HepG2 (cell line): ENCODE results near the gene POGK. TPM values are rescaled to one million over a fixed set of nuclear protein-coding genes. Genes with fewer than 3 reads are reported as not detected.

Source experiments
- ATAC-seq: fragments of 200-7000 bp; cut with Tn5 transposase; 3 replicates; pipeline ENCODE4 v1.9.1; 2020; ENCODE audit warnings: mild to moderate bottlenecking, moderate library complexity
- BruUV-seq: library from RNA; stranded (reverse); fragments of 400-500 nt; replicated peaks from 2 replicates; lab custom pipeline; 2021; lab: Mats Ljungman, UMichigan
- CTCF ChIA-PET: fragments of 300-600 bp; formaldehyde crosslinking; extraction: SDS; loops from one replicate; lab custom pipeline; 2021; ENCODE audit warnings: low total read pairs, inconsistent platforms, low intra/inter-chr PET ratio; lab: Yijun Ruan, JAX
- POLR2A ChIA-PET: fragments of 350-600 bp; sonication (Branson Sonifier 250); formaldehyde crosslinking; loops from one replicate; lab custom pipeline; 2020; ENCODE audit warnings: antibody characterized with exemption, inconsistent platforms; lab: Yijun Ruan, JAX
- DNase-seq: peaks from one replicate; pipeline ENCODE4 v3.0.0-alpha.2; 2015; ENCODE audit warnings: low spot score
- FAIRE-seq: peaks from 3 replicates; lab custom pipeline; 2011; peaks lifted over from hg19 to GRCh38; lab: Jason Lieb, UNC
- H2AFZ ChIP-seq: one replicate; pipeline ENCODE4 v1.6.1; 2011; ENCODE audit warnings: low read length, inconsistent platforms
- H3K27ac ChIP-seq: fragments of 300-600 bp; 3 replicates; pipeline ENCODE4 v1.8.0; 2011; ENCODE audit warnings: mixed run types, mild to moderate bottlenecking, mixed read lengths, low read length, inconsistent platforms; ENCODE audit not compliant: insufficient read depth; ENCODE audit errors: extremely low read length
- H3K27me3 ChIP-seq, 2 experiments: fragments of 200-600 bp in 1 of 2; 2 replicates in 1 of 2; 3 replicates in 1 of 2; pipeline versions ENCODE4 v1.6.0 to v1.8.0; 2011; ENCODE audit warnings: low read length in 2 of 2, mild to moderate bottlenecking in 2 of 2, moderate library complexity in 2 of 2, inconsistent platforms in 1 of 2; ENCODE audit not compliant: insufficient read depth in 2 of 2, control insufficient read depth in 1 of 2
- H3K36me3 ChIP-seq, 2 experiments: fragments of 200-600 bp in 1 of 2; replicated peaks in 1 of 2; 2 replicates in 1 of 2; 3 replicates in 1 of 2; pipeline versions ENCODE4 v1.5.1 to v1.8.0; 2011; ENCODE audit warnings: low read length in 2 of 2, inconsistent platforms in 1 of 2; ENCODE audit not compliant: insufficient read depth in 2 of 2, control insufficient read depth in 1 of 2
- H3K4me1 ChIP-seq: 2 replicates; pipeline ENCODE4 v1.5.1; 2012; ENCODE audit warnings: low read length, inconsistent platforms; ENCODE audit not compliant: insufficient read depth
- H3K4me2 ChIP-seq: 2 replicates; pipeline ENCODE4 v1.6.0; 2011; ENCODE audit warnings: low read depth, low read length, inconsistent platforms
- H3K4me3 ChIP-seq, 3 experiments: fragments of 200-600 bp in 1 of 3; sonication (generic), shearing (Covaris generic) in 1 of 3; replicated peaks in 1 of 3; 2 replicates each; pipeline ENCODE4 v1.5.1; 2011 to 2016; ENCODE audit warnings: low read length in 3 of 3, inconsistent platforms in 2 of 3, low read depth in 2 of 3, mild to moderate bottlenecking in 2 of 3, control low read depth in 1 of 3, mixed read lengths in 1 of 3; ENCODE audit not compliant: insufficient read depth in 1 of 3
- H3K79me2 ChIP-seq: one replicate; pipeline ENCODE4 v1.6.1; 2011; ENCODE audit warnings: low read length, inconsistent platforms; ENCODE audit not compliant: insufficient read depth
- H3K9ac ChIP-seq: 2 replicates; pipeline ENCODE4 v1.6.0; 2011; ENCODE audit warnings: mild to moderate bottlenecking, low read depth, low read length, inconsistent platforms; ENCODE audit not compliant: insufficient read depth
- H3K9me3 ChIP-seq: 2 replicates; pipeline ENCODE4 v1.5.1; 2012; ENCODE audit warnings: mild to moderate bottlenecking, low read length
- H4K20me1 ChIP-seq: 2 replicates; pipeline ENCODE4 v1.6.0; 2011; ENCODE audit warnings: inconsistent platforms, mild to moderate bottlenecking, low read length, moderate library complexity; ENCODE audit not compliant: insufficient read depth
- CHD2 ChIP-seq: IDR thresholded peaks from 2 replicates; pipeline ENCODE4 v1.6.1; 2011; ENCODE audit warnings: low read depth, low read length, improper control_type of control experiment
- E2F1 ChIP-seq: sonication (generic); formaldehyde crosslinking; IDR thresholded peaks from 2 replicates; pipeline ENCODE4 v1.5.0; 2020; ENCODE audit warnings: missing genetic modification reagents
- IKZF4 ChIP-seq: sonication (generic); formaldehyde crosslinking; IDR thresholded peaks from 2 replicates; pipeline ENCODE4 v1.5.1; 2020; ENCODE audit warnings: borderline replicate concordance, mild to moderate bottlenecking, low read depth, missing genetic modification reagents; ENCODE audit errors: not compliant biosample characterization
- MEF2D ChIP-seq: sonication (generic); formaldehyde crosslinking; IDR thresholded peaks from 2 replicates; pipeline ENCODE4 v1.5.1; 2020; ENCODE audit warnings: mild to moderate bottlenecking, missing genetic modification reagents
- MIXL1 ChIP-seq: IDR thresholded peaks from 2 replicates; pipeline ENCODE4 v1.6.1; 2016
- MTF1 ChIP-seq: sonication (generic); formaldehyde crosslinking; IDR thresholded peaks from 2 replicates; pipeline ENCODE4 v1.5.0; 2020; ENCODE audit warnings: missing genetic modification reagents
- THRA ChIP-seq: sonication (generic); formaldehyde crosslinking; IDR thresholded peaks from 2 replicates; pipeline ENCODE4 v1.4.0; 2020; ENCODE audit warnings: missing genetic modification reagents, borderline replicate concordance
- ZNF136 ChIP-seq: sonication (generic); formaldehyde crosslinking; IDR thresholded peaks from 2 replicates; pipeline ENCODE4 v1.8.1; 2022; ENCODE audit warnings: low read depth, mild to moderate bottlenecking, moderate library complexity, missing genetic modification reagents
- ZNF256 ChIP-seq: sonication (generic); formaldehyde crosslinking; conservative IDR thresholded peaks from 2 replicates; pipeline ENCODE4 v1.4.0; 2020; ENCODE audit warnings: missing genetic modification reagents
- ZNF326 ChIP-seq: sonication (generic); formaldehyde crosslinking; IDR thresholded peaks from 2 replicates; pipeline ENCODE4 v1.4.0; 2020; ENCODE audit warnings: missing genetic modification reagents, borderline replicate concordance
- ZNF816 ChIP-seq: sonication (generic); formaldehyde crosslinking; IDR thresholded peaks from 2 replicates; pipeline ENCODE4 v1.8.0; 2022; ENCODE audit warnings: missing genetic modification reagents, mild to moderate bottlenecking, borderline replicate concordance
- WGBS: methylation state at CpG from one replicate; pipeline ENCODE4 v1.1.6; 2017; ENCODE audit warnings: low lambda C conversion rate; 5-methylcytosine and 5-hydroxymethylcytosine counted together
- in situ Hi-C: cut with HindIII; loops from 2 replicates; pipeline ENCODE4 v1.10.0; 2017; ENCODE audit warnings: low pct_unique_long_range_greater_than_20kb; ENCODE audit not compliant: extremely low pct_ligation_motif_present
- intact Hi-C: fragments of 100-400 bp; cut with micrococcal nuclease; formaldehyde crosslinking; loops from one replicate; pipeline ENCODE4 v1.10.0; 2022; ENCODE audit not compliant: unreplicated experiment
- polyA plus RNA-seq, 8 experiments: library from polyadenylated mRNA; depleted of rRNA in 3 of 8; stranded (reverse) in 7 of 8; unstranded in 1 of 8; fragments of >200 nt; fragmentation: Illumina TruSeq in 4 of 8; extraction: Trizol in 4 of 8; gene quantifications; 2 replicates each; pipeline versions ENCODE4 v1.2.1 to v1.2.3, GENCODE V29; 2011 to 2016; ENCODE audit warnings: low read depth in 4 of 8, missing spikeins in 1 of 8, mixed read lengths in 1 of 8; ENCODE audit not compliant: insufficient read depth in 1 of 8
- total RNA-seq, 5 experiments: library from RNA; depleted of rRNA; stranded (reverse); fragments of >200 nt; fragmentation: Illumina TruSeq; extraction: Trizol; gene quantifications; 2 replicates each; pipeline ENCODE4 v1.2.3, GENCODE V29; 2016; ENCODE audit warnings: low read depth in 1 of 5

Gene POGK
- total and polyA plus RNA-seq, 2 of the 13 experiments (the other 11 are each of a cell fraction or from before 2014, with no cell fraction given): 4.8 to 16.2 TPM

GRCh38 chr1:166903232-166903631 is 64.0 kb downstream of the POGK start:
- 0% methylated on average over 1 of the region's 1 CpG for WGBS
- Histone ChIP-seq H3K27ac (no peak overlapping the region), H4K20me1 (no peaks in the 10 kb centered on the region), H3K27me3 (peaks cover 0 to 4% of the 10 kb centered on the region in 2 experiments; a peak in 1 of 5 replicates), H3K4me2 (no peak overlapping the region), H3K9ac (no peak overlapping the region), H3K4me3 (no peak overlapping the region), H3K9me3 (no peaks in the 10 kb centered on the region), H3K36me3 (no peaks in the 10 kb centered on the region), H2AFZ (no peak overlapping the region), H3K79me2 (no peaks in the 10 kb centered on the region), H3K4me1 (no peaks in the 10 kb centered on the region)
- BruUV-seq: no TSS peak
- no peak for DNase-seq
- ChIA-PET CTCF (no interaction called here), POLR2A (no interaction called here)
- intact Hi-C loops (no loop called here), in situ Hi-C loops (no loop called here)
- TF ChIP-seq ZNF326: no peak
- TF ChIP-seq MEF2D: no peak
- TF ChIP-seq MTF1 (CRISPR knock-in tag): no peak
- TF ChIP-seq ZNF816 (CRISPR knock-in tag): no peak
- no peak for TF ChIP-seq E2F1 (CRISPR knock-in tag)
- TF ChIP-seq IKZF4 (CRISPR knock-in tag): no peak
- TF ChIP-seq MIXL1 (CRISPR knock-in tag): no peak
- no peak for TF ChIP-seq ZNF256
- no peak for TF ChIP-seq CHD2
- FAIRE-seq: no peak
- ATAC-seq: no peak

GRCh38 chr1:166905136-166905535 is 65.9 kb downstream of the POGK start:
- ChIA-PET CTCF (no interaction called here), POLR2A (no interaction called here)
- ATAC-seq (no peak), DNase-seq (no peak), FAIRE-seq (no peak)
- no peak overlapping the region for H3K4me2 ChIP-seq
- no peaks in the 10 kb centered on the region for H3K79me2 ChIP-seq
- no peak overlapping the region for H2AFZ ChIP-seq
- WGBS: 0% methylated on average over 2 of the region's 2 CpGs
- H3K36me3 ChIP-seq: no peaks in the 10 kb centered on the region
- no peaks in the 10 kb centered on the region for H3K9me3 ChIP-seq
- in situ Hi-C loops (no loop called here), intact Hi-C loops (no loop called here)
- no peak overlapping the region for H3K9ac ChIP-seq
- no TSS peak for BruUV-seq
- peaks cover 0 to 4% of the 10 kb centered on the region in 2 experiments; a peak in 1 of 5 replicates for H3K27me3 ChIP-seq
- H4K20me1 ChIP-seq: no peaks in the 10 kb centered on the region
- H3K4me3 ChIP-seq: no peak overlapping the region
- no peaks in the 10 kb centered on the region for H3K4me1 ChIP-seq
- TF ChIP-seq THRA: no peak
- TF ChIP-seq ZNF136 (CRISPR knock-in tag): no peak
- no peak overlapping the region for H3K27ac ChIP-seq
